Epithelial cell of esophagus (primary cell): ENCODE data around the gene SEPHS1.
A peak's percentile ranks its signal among the peaks of the same experiment; 100 is the strongest.

ENCODE experiments used
- DNase-seq: peaks from one replicate; pipeline ENCODE4 v3.0.0; 2010; ENCODE audit warnings: low read depth
- H3K4me3 ChIP-seq: 2 replicates; pipeline ENCODE4 v1.5.1; 2011; ENCODE audit warnings: mild to moderate bottlenecking, low read length, control low read depth
- TF ChIP-seq, protein P1 (sequence below): IDR thresholded peaks from 2 replicates; pipeline ENCODE4 v1.5.1; 2011; ENCODE audit warnings: low read depth, mild to moderate bottlenecking, low read length, control low read depth, inconsistent platforms; ENCODE audit not compliant: insufficient read depth; ENCODE audit errors: missing control alignments

Gene SEPHS1

DNA sequence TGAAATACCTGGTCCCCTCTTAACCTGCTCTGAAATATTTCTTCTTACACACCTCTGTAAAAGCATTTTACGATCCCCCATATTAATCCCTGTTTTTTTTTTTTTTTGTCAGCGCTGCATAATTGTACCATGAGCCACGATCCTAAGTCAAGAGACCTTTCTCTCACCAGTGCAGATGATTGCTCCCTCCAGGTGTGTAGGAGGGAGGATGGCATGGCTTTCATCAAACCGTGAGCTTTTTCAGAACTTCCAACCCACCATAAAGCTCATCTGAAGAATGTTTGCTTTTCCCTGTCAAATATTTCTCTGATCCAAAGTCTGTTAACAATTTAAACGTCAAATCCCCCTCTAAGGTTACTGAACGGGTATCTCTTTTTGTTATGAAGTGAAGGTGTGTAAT lies 28.2 kb upstream of the SEPHS1 start:
- DNase-seq, result no peak
- no peak overlapping the region for H3K4me3 ChIP-seq
- TF ChIP-seq, protein P1, sequence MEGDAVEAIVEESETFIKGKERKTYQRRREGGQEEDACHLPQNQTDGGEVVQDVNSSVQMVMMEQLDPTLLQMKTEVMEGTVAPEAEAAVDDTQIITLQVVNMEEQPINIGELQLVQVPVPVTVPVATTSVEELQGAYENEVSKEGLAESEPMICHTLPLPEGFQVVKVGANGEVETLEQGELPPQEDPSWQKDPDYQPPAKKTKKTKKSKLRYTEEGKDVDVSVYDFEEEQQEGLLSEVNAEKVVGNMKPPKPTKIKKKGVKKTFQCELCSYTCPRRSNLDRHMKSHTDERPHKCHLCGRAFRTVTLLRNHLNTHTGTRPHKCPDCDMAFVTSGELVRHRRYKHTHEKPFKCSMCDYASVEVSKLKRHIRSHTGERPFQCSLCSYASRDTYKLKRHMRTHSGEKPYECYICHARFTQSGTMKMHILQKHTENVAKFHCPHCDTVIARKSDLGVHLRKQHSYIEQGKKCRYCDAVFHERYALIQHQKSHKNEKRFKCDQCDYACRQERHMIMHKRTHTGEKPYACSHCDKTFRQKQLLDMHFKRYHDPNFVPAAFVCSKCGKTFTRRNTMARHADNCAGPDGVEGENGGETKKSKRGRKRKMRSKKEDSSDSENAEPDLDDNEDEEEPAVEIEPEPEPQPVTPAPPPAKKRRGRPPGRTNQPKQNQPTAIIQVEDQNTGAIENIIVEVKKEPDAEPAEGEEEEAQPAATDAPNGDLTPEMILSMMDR, result no peak

DNA sequence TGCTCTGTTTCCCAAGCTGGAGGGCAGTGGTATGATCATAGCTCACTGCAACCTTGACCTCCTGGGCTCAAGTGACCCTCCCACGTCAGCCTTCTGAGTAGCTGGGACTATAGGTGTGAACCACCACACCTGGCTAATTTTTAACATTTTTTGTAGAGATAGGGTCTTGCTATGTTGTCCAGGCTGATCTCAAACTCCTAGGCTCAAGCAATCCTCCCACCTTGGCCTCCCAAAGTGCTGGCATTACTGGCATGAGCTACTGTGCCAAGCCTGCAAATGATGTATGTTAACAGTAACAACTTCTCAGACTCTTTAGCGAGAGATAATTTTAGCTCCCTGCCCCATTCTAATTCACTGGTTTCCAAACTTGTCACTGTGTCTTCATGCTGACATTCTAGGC lies 27.7 kb upstream of the SEPHS1 start:
- no peak overlapping the region for H3K4me3 ChIP-seq
- no peak for DNase-seq
- TF ChIP-seq, protein P1, result no peak

DNA sequence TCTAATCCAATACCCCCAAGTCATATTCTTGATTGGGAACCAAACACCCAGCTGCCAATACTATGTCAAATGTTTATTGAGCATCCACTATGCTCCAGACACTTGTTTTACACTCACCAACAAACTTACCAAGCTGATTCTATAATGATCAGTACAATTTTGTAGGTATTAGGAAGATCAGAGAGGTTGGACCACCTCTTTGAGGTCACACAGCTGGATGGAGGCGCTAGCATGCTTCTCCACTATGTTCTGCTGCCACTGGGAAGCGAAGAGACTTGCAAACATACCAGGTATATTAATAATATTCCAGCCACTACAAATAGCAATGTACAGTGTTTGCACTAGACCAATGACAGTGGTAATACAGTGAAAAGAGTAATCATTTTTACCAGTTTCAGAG lies 25.6 kb upstream of the SEPHS1 start:
- H3K4me3 ChIP-seq, result no peak overlapping the region
- TF ChIP-seq, protein P1, result no peak
- no peak for DNase-seq

DNA sequence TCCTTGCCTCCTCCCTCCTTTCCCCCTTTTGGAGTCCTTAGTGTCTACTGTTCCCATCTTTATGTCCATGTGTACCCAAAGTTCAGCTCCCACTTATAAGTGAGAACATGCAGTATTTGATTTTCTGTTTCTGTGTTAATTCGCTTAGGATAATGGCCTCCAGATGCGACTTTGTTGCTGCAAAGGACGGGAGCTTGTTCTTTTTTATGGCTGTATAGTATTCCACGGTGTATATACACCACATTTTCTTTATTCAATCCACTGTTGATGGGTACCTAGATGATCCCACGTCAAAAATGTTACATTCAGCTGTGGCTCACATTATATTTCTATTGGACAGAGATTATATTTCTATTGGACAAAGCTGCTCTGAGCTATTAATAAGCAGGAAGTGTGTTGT lies 24.4 kb upstream of the SEPHS1 start:
- no peak overlapping the region for H3K4me3 ChIP-seq
- no peak for DNase-seq
- TF ChIP-seq, protein P1, result no peak

DNA sequence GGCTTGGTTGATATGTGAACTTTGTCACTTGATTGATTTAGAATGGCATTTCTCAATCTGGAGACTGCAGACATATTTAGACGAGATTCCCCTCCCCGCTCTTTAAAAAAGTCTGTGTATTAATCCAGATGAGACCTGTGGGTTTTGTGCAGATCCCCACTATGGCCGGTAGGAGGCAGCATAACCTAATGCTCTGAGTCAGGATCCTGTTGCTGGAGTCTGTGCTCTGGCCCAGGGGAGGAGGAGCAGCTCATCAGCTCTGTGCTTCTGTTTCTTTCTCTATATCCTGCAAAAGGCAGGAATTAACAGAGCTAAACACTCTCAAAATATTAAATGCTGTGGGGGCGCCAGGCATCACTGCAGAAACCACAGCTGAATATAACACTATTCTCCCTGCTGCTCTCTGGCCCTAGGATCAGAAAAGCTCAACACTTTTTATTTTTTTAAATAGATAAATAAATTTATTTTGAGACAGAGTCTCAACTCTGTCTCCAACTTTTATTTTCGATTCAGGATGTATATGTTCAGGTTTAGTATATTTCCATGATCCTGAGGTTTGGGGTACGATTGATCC lies 23.9 kb upstream of the SEPHS1 start:
- TF ChIP-seq, protein P1, result peak; percentile 96
- H3K4me3 ChIP-seq, result no peak overlapping the region
- DNase-seq, result peak; percentile 84

DNA sequence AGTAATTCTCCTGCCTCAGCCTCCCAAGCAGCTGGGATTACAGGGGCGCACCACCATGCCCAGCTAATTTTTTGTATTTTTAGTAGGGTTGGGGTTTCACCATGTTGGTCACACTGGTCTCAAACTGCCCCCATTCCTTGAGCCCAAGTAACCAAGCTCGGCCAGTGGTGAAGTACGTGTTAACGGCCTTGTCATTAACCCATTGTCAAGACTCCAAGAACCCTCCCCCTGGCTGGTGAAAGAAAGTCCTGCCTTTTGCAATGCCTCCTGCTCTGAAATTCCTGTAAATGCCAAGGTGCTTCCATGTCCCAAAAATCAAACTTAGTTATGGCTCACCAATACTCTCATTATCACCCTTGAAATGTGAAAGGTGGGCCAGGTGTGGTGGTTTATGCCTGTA lies 18.8 kb upstream of the SEPHS1 start:
- DNase-seq, result no peak
- H3K4me3 ChIP-seq, result no peak overlapping the region
- TF ChIP-seq, protein P1, result no peak

DNA sequence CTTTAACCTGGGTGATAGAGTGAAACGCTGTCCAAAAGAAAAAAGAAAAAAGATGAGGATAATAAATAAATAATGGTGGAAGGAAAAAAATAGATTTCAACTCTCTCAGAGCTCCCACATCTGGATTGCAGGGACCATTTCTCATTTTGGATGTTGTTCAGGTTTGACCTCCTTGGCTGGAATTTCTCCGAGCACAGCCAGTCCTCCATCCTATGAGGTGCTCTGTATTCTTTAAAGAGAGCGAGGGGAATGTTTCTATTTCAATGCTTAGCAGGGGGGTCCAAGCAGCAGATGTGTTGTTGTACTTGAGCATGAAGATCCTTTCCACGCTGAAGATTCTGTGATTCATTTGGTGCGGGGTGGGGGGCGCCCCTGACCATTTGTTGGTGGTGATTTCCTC lies 17.7 kb upstream of the SEPHS1 start:
- no peak for DNase-seq
- TF ChIP-seq, protein P1, result no peak
- no peak overlapping the region for H3K4me3 ChIP-seq
